Measurements from ENCODE around the gene FXYD5. TPM values are rescaled to one million over a fixed set of nuclear protein-coding genes. Genes with fewer than 3 reads are reported as not detected.

Gene FXYD5
- total and polyA plus RNA-seq, 8 donors: 10.3 to 118 (median 43.8) TPM

DNA sequence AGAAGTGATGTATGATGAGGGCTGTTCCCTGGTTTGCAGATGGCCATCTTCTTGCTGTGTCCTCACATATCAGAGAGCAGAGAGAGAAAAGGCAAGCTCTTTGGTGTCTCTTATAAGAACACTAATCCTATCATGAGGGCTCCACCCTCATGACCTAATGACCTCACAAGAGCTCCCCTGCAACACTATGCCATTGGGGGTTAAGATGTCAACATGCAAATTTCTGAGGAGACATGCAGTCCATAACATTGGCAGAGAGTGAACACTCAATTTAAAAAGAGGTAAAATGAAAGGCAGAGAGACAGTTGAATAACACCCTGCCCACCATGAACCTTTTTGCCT, 63.1 kb downstream of the FXYD5 start:
- TF ChIP-seq POLR2AphosphoS5 (IDR thresholded peaks at IDR 0.05): no peak
- no peak overlapping the region for H3K27ac ChIP-seq
- no peak for DNase-seq
- H3K4me3 ChIP-seq: no peak overlapping the region
- H3K4me1 ChIP-seq: peaks cover 20 to 38% (median 32%) of the 10 kb centered on the region in 4 donors
- H3K9me3 ChIP-seq: peaks cover 0 to 9% (median 0%) of the 10 kb centered on the region in 4 donors
- intact Hi-C loops (cut with DNase I; ENCODE audit: low total_unique reads): no loop called here
- H3K36me3 ChIP-seq: no peaks in the 10 kb centered on the region
- H3K27me3 ChIP-seq: no peaks in the 10 kb centered on the region

GRCh38 chr19:35219008-35219407, 64.5 kb downstream of the FXYD5 start:
- no peaks in the 10 kb centered on the region for H3K27me3 ChIP-seq
- intact Hi-C loops (cut with DNase I; ENCODE audit: low total_unique reads): no loop called here
- no peaks in the 10 kb centered on the region for H3K36me3 ChIP-seq
- 67 to 90% (median 82%) methylated on average over 1 of the region's 1 CpG for WGBS, 5 donors
- H3K4me1 ChIP-seq: peaks cover 13 to 24% (median 21%) of the 10 kb centered on the region in 4 donors
- H3K9me3 ChIP-seq: peaks cover 0 to 9% (median 2%) of the 10 kb centered on the region in 4 donors
- no peak overlapping the region for H3K27ac ChIP-seq
- DNase-seq: no peak
- no peak overlapping the region for H3K4me3 ChIP-seq
- no peak for TF ChIP-seq POLR2A (IDR thresholded peaks at IDR 0.05)
- no peak for TF ChIP-seq POLR2AphosphoS5 (IDR thresholded peaks at IDR 0.05)
- TF ChIP-seq EP300 (IDR thresholded peaks at IDR 0.05): no peak
- TF ChIP-seq CTCF (IDR thresholded peaks at IDR 0.05): no peak

Small RNA genes lying within 50 kb of the gene (small RNA-seq; reads per million reads assigned to genes)
- gene AC020907.2: 0 reads per million in 4 donors

Other genes with a start within 250 kb of the FXYD5 start
- gene ZNF30, start 227.8 kb upstream of the FXYD5 start, total RNA-seq: 1 to 10 TPM in 3 of 5 donors, under 1 TPM in 1, not detected in 1; 0.58 to 4.1 (median 3.5) TPM
- gene ZNF30, start 227.8 kb upstream of the FXYD5 start, polyA plus RNA-seq: 1 to 10 TPM; 1.2 to 6.1 (median 1.4) TPM
- 10 to 100 TPM in 2 of 5 donors, 1 to 10 TPM in 2, under 1 TPM in 1; 0.87 to 14.3 (median 8.4) TPM for gene ZNF792, start 190.5 kb upstream of the FXYD5 start, total RNA-seq
- 1 to 10 TPM in 1 of 3 donors, under 1 TPM in 2; 0.78 to 1.4 (median 0.87) TPM for gene ZNF792, start 190.5 kb upstream of the FXYD5 start, polyA plus RNA-seq
- 10 to 100 TPM; 39.7 to 74.1 (median 48.1) TPM for gene GRAMD1A, start 154.4 kb upstream of the FXYD5 start, total RNA-seq
- gene GRAMD1A, start 154.4 kb upstream of the FXYD5 start, polyA plus RNA-seq: 10 to 100 TPM; 29.8 to 52.2 (median 34.4) TPM
- 10 to 100 TPM in 1 of 5 donors, 1 to 10 TPM in 3, not detected in 1; 1.3 to 36.6 (median 3.5) TPM for gene SCN1B, start 124.3 kb upstream of the FXYD5 start, total RNA-seq
- gene SCN1B, start 124.3 kb upstream of the FXYD5 start, polyA plus RNA-seq: 1 to 10 TPM; 3.7 to 8.6 (median 6.1) TPM
- gene HPN, start 113.0 kb upstream of the FXYD5 start, total RNA-seq: 10 to 100 TPM in 4 of 5 donors, not detected in 1; 14.7 to 45.2 (median 21.9) TPM
- 10 to 100 TPM; 19.2 to 39.4 (median 33.7) TPM for gene HPN, start 113.0 kb upstream of the FXYD5 start, polyA plus RNA-seq
- 100 to 1,000 TPM in 4 of 5 donors, 10 to 100 TPM in 1; 84.8 to 704 (median 191) TPM for gene FXYD3, start 38.9 kb upstream of the FXYD5 start, total RNA-seq
- 100 to 1,000 TPM; 442 to 800 (median 537) TPM for gene FXYD3, start 38.9 kb upstream of the FXYD5 start, polyA plus RNA-seq
- 10 to 100 TPM in 3 of 5 donors, 1 to 10 TPM in 2; 3.1 to 40.0 (median 16.3) TPM for gene LGI4, start 19.7 kb upstream of the FXYD5 start, total RNA-seq
- gene LGI4, start 19.7 kb upstream of the FXYD5 start, polyA plus RNA-seq: 10 to 100 TPM in 2 of 3 donors, 1 to 10 TPM in 1; 4.4 to 18.6 (median 10.4) TPM
- 100 to 1,000 TPM in 1 of 5 donors, 10 to 100 TPM in 2, 1 to 10 TPM in 1, not detected in 1; 7.5 to 193 (median 14.8) TPM for gene FXYD1, start 15.9 kb upstream of the FXYD5 start, total RNA-seq
- 10 to 100 TPM; 24.0 to 67.4 (median 60.3) TPM for gene FXYD1, start 15.9 kb upstream of the FXYD5 start, polyA plus RNA-seq
- 1 to 10 TPM in 1 of 5 donors, not detected in 4; 2.6 TPM for gene FXYD7, start 11.5 kb upstream of the FXYD5 start, total RNA-seq
- under 1 TPM in 1 of 3 donors, not detected in 2; 0.55 TPM for gene FXYD7, start 11.5 kb upstream of the FXYD5 start, polyA plus RNA-seq
- not detected for gene FAM187B, start 74.0 kb downstream of the FXYD5 start, total RNA-seq
- gene FAM187B, start 74.0 kb downstream of the FXYD5 start, polyA plus RNA-seq: under 1 TPM in 1 of 3 donors, not detected in 2; 0.25 TPM
- gene LSR, start 94.3 kb downstream of the FXYD5 start, total RNA-seq: 100 to 1,000 TPM in 2 of 5 donors, 10 to 100 TPM in 3; 20.4 to 174 (median 72.8) TPM
- gene LSR, start 94.3 kb downstream of the FXYD5 start, polyA plus RNA-seq: 10 to 100 TPM; 17.9 to 90.7 (median 84.4) TPM
- 100 to 1,000 TPM in 1 of 5 donors, 10 to 100 TPM in 4; 26.8 to 105 (median 71.8) TPM for gene USF2, start 114.2 kb downstream of the FXYD5 start, total RNA-seq
- gene USF2, start 114.2 kb downstream of the FXYD5 start, polyA plus RNA-seq: 100 to 1,000 TPM in 1 of 3 donors, 10 to 100 TPM in 2; 83.9 to 109 (median 88.2) TPM
- 10 to 100 TPM in 1 of 5 donors, not detected in 4; 10.4 TPM for gene HAMP, start 127.8 kb downstream of the FXYD5 start, total RNA-seq
- 1 to 10 TPM in 1 of 3 donors, under 1 TPM in 1, not detected in 1; 0.60 to 6.6 TPM for gene HAMP, start 127.8 kb downstream of the FXYD5 start, polyA plus RNA-seq
- 1 to 10 TPM in 1 of 5 donors, under 1 TPM in 1, not detected in 3; 0.73 to 5.5 TPM for gene MAG, start 137.4 kb downstream of the FXYD5 start, total RNA-seq
- gene MAG, start 137.4 kb downstream of the FXYD5 start, polyA plus RNA-seq: under 1 TPM in 1 of 3 donors, not detected in 2; 0.05 TPM
- 1 to 10 TPM in 2 of 5 donors, not detected in 3; 3.1 to 5.7 TPM for gene CD22, start 174.5 kb downstream of the FXYD5 start, total RNA-seq
- gene CD22, start 174.5 kb downstream of the FXYD5 start, polyA plus RNA-seq: 1 to 10 TPM; 2.0 to 5.5 (median 4.0) TPM
- under 1 TPM in 1 of 5 donors, not detected in 4; 0.18 TPM for gene FFAR1, start 193.2 kb downstream of the FXYD5 start, total RNA-seq
- not detected for gene FFAR1, start 193.2 kb downstream of the FXYD5 start, polyA plus RNA-seq
- not detected for gene FFAR3, start 203.7 kb downstream of the FXYD5 start, total RNA-seq
- under 1 TPM in 2 of 3 donors, not detected in 1; 0.30 to 0.56 TPM for gene FFAR3, start 203.7 kb downstream of the FXYD5 start, polyA plus RNA-seq
- gene GPR42, start 216.3 kb downstream of the FXYD5 start, total RNA-seq: not detected
- under 1 TPM in 1 of 3 donors, not detected in 2; 0.19 TPM for gene GPR42, start 216.3 kb downstream of the FXYD5 start, polyA plus RNA-seq

Data from stomach (tissue), 9 donors.